OCI-M1 (cell line): Measurements from ENCODE around the gene PAX6.

Experiments
- DNase-seq: peaks from one replicate; lab custom pipeline; 2025; lab: John Stamatoyannopoulos, UW

Gene PAX6

DNA sequence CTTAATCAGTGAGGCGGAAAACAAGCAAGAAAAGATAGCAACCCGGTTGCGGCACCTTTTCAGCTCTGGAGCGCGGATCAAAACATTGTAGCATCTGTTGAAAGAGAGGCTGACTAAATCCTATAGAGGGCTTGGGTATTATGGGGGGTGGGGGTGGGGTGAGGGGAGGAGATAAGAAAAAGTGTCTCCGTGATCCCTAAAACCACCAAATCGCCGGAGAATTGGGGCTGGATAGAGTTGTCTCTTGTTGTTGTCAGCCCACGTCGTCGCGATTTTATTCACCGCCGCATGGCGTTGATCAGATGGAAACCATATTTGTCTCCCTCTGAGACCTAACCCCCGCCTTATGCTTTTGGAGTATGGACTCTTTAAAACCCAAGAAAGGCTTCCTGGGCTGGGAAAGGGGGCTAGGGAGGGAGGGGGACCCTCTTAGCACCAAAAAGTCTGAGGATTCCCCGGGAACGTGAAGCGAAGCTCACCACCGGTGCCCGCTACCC is 13.0 kb downstream of the PAX6 start:
- no peak for DNase-seq

GRCh38 chr11:31797190-31798056 is 13.7 kb downstream of the PAX6 start:
- DNase-seq, result no peak

GRCh38 chr11:31796499-31797189 is 14.5 kb downstream of the PAX6 start:
- DNase-seq, result no peak

GRCh38 chr11:31795706-31796498 is 15.2 kb downstream of the PAX6 start:
- DNase-seq, result no peak

GRCh38 chr11:31794548-31794947 is 16.6 kb downstream of the PAX6 start:
- DNase-seq, result no peak

DNA sequence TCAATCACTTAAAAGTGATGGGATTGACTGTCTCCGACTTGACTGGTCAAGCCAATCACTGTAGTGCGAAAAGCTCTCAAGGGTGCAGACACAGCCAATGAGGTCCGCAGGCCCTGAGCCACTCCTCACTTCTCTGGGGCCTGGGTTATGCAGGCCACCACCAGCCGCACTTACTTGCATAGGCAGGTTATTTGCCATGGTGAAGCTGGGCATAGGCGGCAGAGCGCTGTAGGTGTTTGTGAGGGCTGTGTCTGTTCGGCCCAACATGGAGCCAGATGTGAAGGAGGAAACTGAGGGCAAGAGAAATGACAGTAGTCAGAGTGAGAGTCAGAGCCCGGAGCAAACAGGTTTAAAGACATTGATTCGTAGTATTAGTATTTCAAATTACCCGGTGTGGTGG is 17.9 kb downstream of the PAX6 start:
- DNase-seq, result no peak

- DNase-seq, result no peak
These were observed 18.7 kb downstream of the PAX6 start for GRCh38 chr11:31792456-31792855.

DNA sequence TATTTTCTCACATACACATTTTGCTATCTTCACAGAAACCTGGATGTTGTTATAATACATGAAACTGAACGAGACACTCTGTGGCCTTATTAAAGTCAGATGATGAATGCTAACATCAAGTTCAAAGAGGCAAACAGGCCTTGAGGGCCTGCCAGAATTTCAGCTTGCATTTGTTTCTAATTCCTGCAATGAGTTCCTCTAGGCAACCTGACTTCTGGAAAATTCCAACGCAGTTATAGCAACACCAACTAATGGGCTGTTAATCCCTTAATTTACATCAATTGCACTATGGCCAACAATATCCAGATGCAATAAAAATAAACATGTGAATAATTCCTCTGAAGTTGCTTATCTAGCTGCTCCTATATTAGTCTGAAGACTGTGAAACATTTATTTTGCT is 19.1 kb downstream of the PAX6 start:
- no peak for DNase-seq

- no peak for DNase-seq
These were observed 20.5 kb downstream of the PAX6 start for GRCh38 chr11:31790649-31791048.

DNA sequence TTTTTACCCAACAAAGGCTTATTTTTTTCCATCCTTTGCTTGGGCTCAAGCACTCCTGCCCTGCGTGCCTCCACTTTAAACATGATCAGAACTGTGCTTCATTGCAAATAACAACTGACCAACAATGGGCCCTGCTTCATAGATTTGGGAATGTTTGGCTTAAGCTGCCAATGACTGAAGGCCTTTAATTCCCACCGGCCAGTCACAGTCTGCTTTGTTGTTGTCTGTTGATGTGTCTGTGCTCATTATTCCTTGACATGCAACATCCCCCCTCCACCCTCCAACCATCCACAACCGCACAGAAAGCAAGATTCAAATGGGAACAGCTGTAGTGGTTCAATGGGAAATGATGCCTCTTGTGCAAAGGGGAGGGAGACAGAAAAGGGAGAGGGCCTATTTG is 23.0 kb downstream of the PAX6 start:
- DNase-seq, result no peak

- no peak for DNase-seq
These were observed 24.0 kb downstream of the PAX6 start for GRCh38 chr11:31786996-31787685.

GRCh38 chr11:31784611-31785010 is 26.5 kb downstream of the PAX6 start:
- no peak for DNase-seq

DNA sequence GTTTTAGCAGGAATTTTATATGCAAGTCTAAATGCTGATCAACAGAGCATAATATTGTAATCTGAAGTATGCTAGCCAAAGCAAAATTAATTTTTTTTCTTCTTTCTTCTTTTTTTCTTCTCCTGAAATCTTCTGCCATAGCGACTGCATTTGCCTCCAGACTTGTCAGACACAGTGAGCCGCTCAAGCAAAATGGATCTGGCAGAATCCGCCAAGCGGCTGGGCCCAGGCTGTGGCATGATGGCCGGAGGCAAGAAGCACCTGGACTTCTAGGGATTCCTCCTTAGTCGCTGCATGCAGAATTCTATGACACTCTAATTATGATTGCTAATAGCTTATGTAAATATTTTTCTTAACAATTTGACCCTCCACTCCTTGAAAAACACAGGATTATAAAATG is 27.9 kb downstream of the PAX6 start:
- no peak for DNase-seq

DNA sequence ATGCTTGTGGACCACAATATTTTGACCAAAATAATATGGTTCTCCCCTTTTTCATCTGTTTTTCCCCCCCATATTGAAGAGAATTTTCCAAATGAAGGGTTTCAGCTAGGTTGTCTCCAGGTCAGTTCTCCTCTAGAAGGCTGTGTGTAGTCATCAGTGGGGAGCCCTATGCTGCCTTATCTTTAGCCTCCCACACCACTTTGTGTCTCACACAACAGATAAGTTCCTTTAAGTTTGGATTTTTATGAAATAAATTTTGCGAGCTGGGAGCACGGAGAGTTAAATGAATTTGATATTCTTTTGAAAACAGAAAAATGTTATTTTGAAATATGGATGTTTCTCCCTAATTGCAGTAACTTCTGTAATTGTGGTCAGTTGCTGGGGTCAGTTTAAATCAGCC is 28.9 kb downstream of the PAX6 start:
- peak; percentile 72 for DNase-seq

DNA sequence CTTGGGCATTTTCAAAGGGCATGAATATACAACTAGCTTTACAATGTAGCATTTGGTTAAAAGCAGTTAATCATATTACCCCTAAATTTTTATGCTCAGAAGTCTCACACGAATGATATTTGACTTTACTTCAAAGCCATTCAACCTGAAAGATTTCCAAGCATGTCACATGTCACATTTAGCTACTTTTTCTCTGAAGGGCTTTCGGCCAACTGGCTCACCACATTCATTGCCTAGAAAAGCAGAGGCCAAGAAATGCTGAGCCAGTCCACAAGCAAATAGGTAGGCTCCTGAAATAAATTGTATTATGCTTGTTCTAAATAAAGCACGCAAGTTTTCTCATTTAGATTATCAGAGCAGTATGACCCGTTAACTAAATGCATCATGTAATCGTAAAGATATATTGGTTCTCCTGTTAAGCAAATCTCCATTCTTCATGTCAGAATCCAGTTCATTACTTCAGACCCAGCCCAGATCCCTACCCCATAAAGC is 30.6 kb downstream of the PAX6 start:
- no peak for DNase-seq

GRCh38 chr11:31780078-31780477 is 31.0 kb downstream of the PAX6 start:
- no peak for DNase-seq

- no peak for DNase-seq
These were observed 31.7 kb downstream of the PAX6 start for GRCh38 chr11:31779374-31779791.

GRCh38 chr11:31772412-31772811 is 38.7 kb downstream of the PAX6 start:
- DNase-seq, result no peak

DNA sequence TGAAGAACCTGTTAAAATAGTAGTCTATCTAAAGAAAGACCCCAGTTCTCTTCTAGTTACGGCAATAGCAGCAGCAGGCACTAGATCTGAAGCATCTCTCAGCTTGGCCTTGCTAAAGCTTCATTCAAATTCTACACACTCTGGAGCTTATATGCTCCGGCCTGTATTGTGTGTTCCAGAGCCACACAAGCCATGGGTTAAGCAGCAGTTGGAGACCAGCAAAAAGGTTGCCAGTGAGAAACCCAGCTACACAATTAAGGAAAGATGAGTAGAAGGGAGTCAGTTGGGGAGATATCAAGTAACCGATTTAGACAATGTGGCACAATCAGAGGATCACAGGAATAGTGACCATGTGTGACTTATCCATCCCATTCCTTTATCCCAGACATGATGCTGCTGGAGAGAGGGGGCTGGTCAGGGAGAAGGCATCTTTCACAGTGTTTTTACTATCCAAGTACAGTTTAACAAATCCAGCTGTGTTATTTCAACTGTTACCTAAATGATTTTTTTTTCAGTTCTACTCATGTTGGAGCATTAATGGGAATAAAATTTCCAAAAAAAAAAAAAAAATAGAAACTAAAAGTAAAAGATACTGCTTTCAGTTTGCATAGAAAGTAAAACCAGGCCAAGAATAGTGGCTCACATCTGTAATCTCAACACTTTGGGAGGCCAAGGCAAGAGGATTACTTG is 41.0 kb downstream of the PAX6 start:
- DNase-seq, result no peak

- no peak for DNase-seq
These were observed 42.1 kb downstream of the PAX6 start for GRCh38 chr11:31768749-31769640.
